ENCODE results near the gene PCDHA4.
A peak's percentile ranks its signal among the peaks of the same experiment; 100 is the strongest.

The PCDHA4 gene

GRCh38 chr5:140806834-140807775 lies at the start of gene PCDHA4:
Gene PCDHA4 (plus strand): TSS chr5:140807068.
- no peak within 1 kb of the TSS for H3K9ac ChIP-seq (ENCODE audit: low read depth, low read length, poor library complexity, severe bottlenecking)
- H3K9me2 ChIP-seq (replicated peaks; ENCODE audit: low read depth, low read length): no peaks in the 10 kb centered on the region
- H3K27me3 ChIP-seq (ENCODE audit: insufficient read depth, low read length, poor library complexity, severe bottlenecking): no peaks in the 10 kb centered on the region
- TF ChIP-seq, protein P1, sequence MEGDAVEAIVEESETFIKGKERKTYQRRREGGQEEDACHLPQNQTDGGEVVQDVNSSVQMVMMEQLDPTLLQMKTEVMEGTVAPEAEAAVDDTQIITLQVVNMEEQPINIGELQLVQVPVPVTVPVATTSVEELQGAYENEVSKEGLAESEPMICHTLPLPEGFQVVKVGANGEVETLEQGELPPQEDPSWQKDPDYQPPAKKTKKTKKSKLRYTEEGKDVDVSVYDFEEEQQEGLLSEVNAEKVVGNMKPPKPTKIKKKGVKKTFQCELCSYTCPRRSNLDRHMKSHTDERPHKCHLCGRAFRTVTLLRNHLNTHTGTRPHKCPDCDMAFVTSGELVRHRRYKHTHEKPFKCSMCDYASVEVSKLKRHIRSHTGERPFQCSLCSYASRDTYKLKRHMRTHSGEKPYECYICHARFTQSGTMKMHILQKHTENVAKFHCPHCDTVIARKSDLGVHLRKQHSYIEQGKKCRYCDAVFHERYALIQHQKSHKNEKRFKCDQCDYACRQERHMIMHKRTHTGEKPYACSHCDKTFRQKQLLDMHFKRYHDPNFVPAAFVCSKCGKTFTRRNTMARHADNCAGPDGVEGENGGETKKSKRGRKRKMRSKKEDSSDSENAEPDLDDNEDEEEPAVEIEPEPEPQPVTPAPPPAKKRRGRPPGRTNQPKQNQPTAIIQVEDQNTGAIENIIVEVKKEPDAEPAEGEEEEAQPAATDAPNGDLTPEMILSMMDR (conservative IDR thresholded peaks at IDR 0.05; ENCODE audit: low read length): peak; percentile 46
- no peak for TF ChIP-seq EZH2phosphoT487 (IDR thresholded peaks at IDR 0.05; ENCODE audit: borderline replicate concordance)
- no peaks in the 10 kb centered on the region for H3K4me1 ChIP-seq (ENCODE audit: insufficient read depth, low read length, poor library complexity, severe bottlenecking)
- no peaks in the 10 kb centered on the region for H3K36me3 ChIP-seq (ENCODE audit: insufficient read depth, low read length)
- H2AFZ ChIP-seq (ENCODE audit: low read length): no peak within 1 kb of the TSS
- H3F3A ChIP-seq (ENCODE audit: low read depth): no peaks in the 10 kb centered on the region
- no peaks in the 10 kb centered on the region for H3K9me3 ChIP-seq (ENCODE audit: insufficient read depth, low read depth, low read length)
- H3K4me3 ChIP-seq (ENCODE audit: low read length, poor library complexity, severe bottlenecking): no peak within 1 kb of the TSS
- no peaks in the 10 kb centered on the region for H3K79me2 ChIP-seq (ENCODE audit: insufficient read depth, low read length)
- no peaks in the 10 kb centered on the region for H4K20me1 ChIP-seq (ENCODE audit: insufficient read depth, low read length, poor library complexity, severe bottlenecking)
- no peak within 1 kb of the TSS for H3K4me2 ChIP-seq (ENCODE audit: low read depth, low read length, poor library complexity, severe bottlenecking)

- no peaks in the 10 kb centered on the region for H3K4me1 ChIP-seq (ENCODE audit: insufficient read depth, low read length, poor library complexity, severe bottlenecking)
- peaks cover 29% of the 10 kb centered on the region; the same call in 1 of the 2 replicates for H3K9me3 ChIP-seq (ENCODE audit: insufficient read depth, low read depth, low read length)
- no peak overlapping the region for H3K4me2 ChIP-seq (ENCODE audit: low read depth, low read length, poor library complexity, severe bottlenecking)
- no peaks in the 10 kb centered on the region for H3K27me3 ChIP-seq (ENCODE audit: insufficient read depth, low read length, poor library complexity, severe bottlenecking)
- TF ChIP-seq, protein P1 (conservative IDR thresholded peaks at IDR 0.05; ENCODE audit: low read length): no peak
- TF ChIP-seq EZH2phosphoT487 (IDR thresholded peaks at IDR 0.05; ENCODE audit: borderline replicate concordance): no peak
- no peaks in the 10 kb centered on the region for H4K20me1 ChIP-seq (ENCODE audit: insufficient read depth, low read length, poor library complexity, severe bottlenecking)
- H3F3A ChIP-seq (ENCODE audit: low read depth): no peaks in the 10 kb centered on the region
- H3K9ac ChIP-seq (ENCODE audit: low read depth, low read length, poor library complexity, severe bottlenecking): no peak overlapping the region
- H3K36me3 ChIP-seq (ENCODE audit: insufficient read depth, low read length): no peaks in the 10 kb centered on the region
- no peak overlapping the region for H2AFZ ChIP-seq (ENCODE audit: low read length)
- no peak overlapping the region for H3K4me3 ChIP-seq (ENCODE audit: low read length, poor library complexity, severe bottlenecking)
- H3K79me2 ChIP-seq (ENCODE audit: insufficient read depth, low read length): no peaks in the 10 kb centered on the region
- H3K9me2 ChIP-seq (replicated peaks; ENCODE audit: low read depth, low read length): no peaks in the 10 kb centered on the region
Observed at GRCh38 chr5:140764177-140764973, 42.5 kb upstream of the PCDHA4 start.

DNA sequence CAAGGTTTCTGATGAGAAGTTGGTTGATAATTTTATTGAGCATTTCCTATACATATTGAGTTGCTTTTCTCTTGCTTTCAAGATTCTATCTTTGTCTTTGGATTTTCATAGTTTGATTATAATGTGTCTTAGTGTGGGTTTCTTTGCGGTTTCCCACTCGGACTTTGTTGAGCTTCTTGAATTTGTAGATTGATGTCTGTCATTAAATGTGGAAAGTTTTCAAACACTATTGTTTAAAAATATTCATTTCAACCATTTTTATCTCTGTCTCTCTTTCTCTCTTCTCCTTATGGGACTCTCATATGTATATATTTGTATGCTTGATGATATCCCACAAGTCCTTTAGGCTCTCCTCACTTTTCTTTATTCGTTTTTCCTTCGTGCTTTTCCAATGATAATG lies 39.4 kb upstream of the PCDHA4 start:
- H3K4me3 ChIP-seq (ENCODE audit: low read length, poor library complexity, severe bottlenecking): no peak overlapping the region
- TF ChIP-seq, protein P1 (conservative IDR thresholded peaks at IDR 0.05; ENCODE audit: low read length): no peak
- no peak for TF ChIP-seq EZH2phosphoT487 (IDR thresholded peaks at IDR 0.05; ENCODE audit: borderline replicate concordance)
- peaks cover 33% of the 10 kb centered on the region; the same call in 1 of the 2 replicates for H3K9me3 ChIP-seq (ENCODE audit: insufficient read depth, low read depth, low read length)
- no peaks in the 10 kb centered on the region for H3K4me1 ChIP-seq (ENCODE audit: insufficient read depth, low read length, poor library complexity, severe bottlenecking)
- no peaks in the 10 kb centered on the region for H4K20me1 ChIP-seq (ENCODE audit: insufficient read depth, low read length, poor library complexity, severe bottlenecking)
- no peaks in the 10 kb centered on the region for H3K36me3 ChIP-seq (ENCODE audit: insufficient read depth, low read length)
- no peak overlapping the region for H3K4me2 ChIP-seq (ENCODE audit: low read depth, low read length, poor library complexity, severe bottlenecking)
- no peaks in the 10 kb centered on the region for H3K79me2 ChIP-seq (ENCODE audit: insufficient read depth, low read length)
- no peak overlapping the region for H3K9ac ChIP-seq (ENCODE audit: low read depth, low read length, poor library complexity, severe bottlenecking)
- no peaks in the 10 kb centered on the region for H3K9me2 ChIP-seq (replicated peaks; ENCODE audit: low read depth, low read length)
- no peaks in the 10 kb centered on the region for H3K27me3 ChIP-seq (ENCODE audit: insufficient read depth, low read length, poor library complexity, severe bottlenecking)
- no peak overlapping the region for H2AFZ ChIP-seq (ENCODE audit: low read length)
- H3F3A ChIP-seq (ENCODE audit: low read depth): no peaks in the 10 kb centered on the region

Measured in Loucy (cell line).